Muscle of leg (tissue), 11 donors: ENCODE data around the gene WT1. TPM values are rescaled to one million over a fixed set of nuclear protein-coding genes. Genes with fewer than 3 reads are reported as not detected.

Experiments used
- DNase-seq: peaks from one replicate; pipeline ENCODE4 v3.0.0; 2013
- H3K27ac ChIP-seq: one replicate; pipeline ENCODE4 v1.5.1; 2013; ENCODE audit warnings: mild to moderate bottlenecking, low read length, control low read depth
- H3K27me3 ChIP-seq: one replicate; pipeline ENCODE4 v1.6.1; 2013; ENCODE audit warnings: low read length; ENCODE audit not compliant: control insufficient read depth, insufficient read depth
- H3K36me3 ChIP-seq: one replicate; pipeline ENCODE4 v1.6.1; 2013; ENCODE audit warnings: low read length; ENCODE audit not compliant: control insufficient read depth, insufficient read depth
- H3K4me1 ChIP-seq: one replicate; pipeline ENCODE4 v1.6.1; 2013; ENCODE audit warnings: low read length; ENCODE audit not compliant: control insufficient read depth, insufficient read depth
- H3K4me3 ChIP-seq: one replicate; pipeline ENCODE4 v1.5.1; 2013; ENCODE audit warnings: low read length, control low read depth
- H3K9me3 ChIP-seq: replicated peaks from 2 replicates; pipeline ENCODE4 v1.6.1; 2013; ENCODE audit warnings: low read depth, low read length; ENCODE audit not compliant: control insufficient read depth
- WGBS: methylation state at CpG from one replicate; pipeline ENCODE4 v1.1.5; 2013; ENCODE audit warnings: missing lambda C conversion rate; ENCODE audit not compliant: insufficient coverage; 5-methylcytosine and 5-hydroxymethylcytosine counted together
- polyA plus RNA-seq, 8 donors: library from polyadenylated mRNA; unstranded; fragments of 120-200 nt; gene quantifications; one replicate each; pipeline versions ENCODE4 v1.2.1 to v1.2.3, GENCODE V29; 2013; ENCODE audit warnings: inconsistent platforms in 1 of 8, low replicate concordance in 1 of 8; ENCODE audit not compliant: insufficient read length in 8 of 8, insufficient read depth in 1 of 8
- total RNA-seq: library from RNA; stranded (reverse); fragments of 120-200 nt; gene quantifications from one replicate; pipeline ENCODE4 v1.2.4, GENCODE V29; 2013

Gene WT1
- total and polyA plus RNA-seq, 9 donors, result 0.23 to 0.47 TPM; not detected in 7

- Histone ChIP-seq H3K27ac (no peak overlapping the region), H3K4me1 (peaks cover 9% of the 10 kb centered on the region), H3K27me3 (peaks cover 68% of the 10 kb centered on the region), H3K9me3 (no peaks in the 10 kb centered on the region), H3K4me3 (no peak overlapping the region), H3K36me3 (no peaks in the 10 kb centered on the region)
- DNase-seq, result no peak
- WGBS, result 14% methylated on average over 2 of the region's 12 CpGs
These were observed 9.1 kb downstream of the WT1 start for GRCh38 chr11:32426192-32426591.

- DNase-seq, result no peak
- Histone ChIP-seq H3K36me3 (no peaks in the 10 kb centered on the region), H3K27me3 (peaks cover 64% of the 10 kb centered on the region), H3K4me1 (peaks cover 9% of the 10 kb centered on the region), H3K27ac (no peak overlapping the region), H3K9me3 (no peaks in the 10 kb centered on the region), H3K4me3 (no peak overlapping the region)
- no CpG with 5 or more reads among the region's 5 CpGs for WGBS
These were observed 9.6 kb downstream of the WT1 start for GRCh38 chr11:32425761-32426160.

GRCh38 chr11:32422545-32422944 lies 12.8 kb downstream of the WT1 start:
- no CpG with 5 or more reads among the region's 3 CpGs for WGBS
- no peak for DNase-seq
- no peak overlapping the region for H3K27ac ChIP-seq
- H3K4me1 ChIP-seq, result peaks cover 9% of the 10 kb centered on the region
- peaks cover 32% of the 10 kb centered on the region for H3K27me3 ChIP-seq
- no peaks in the 10 kb centered on the region for H3K9me3 ChIP-seq
- H3K4me3 ChIP-seq, result no peak overlapping the region
- no peaks in the 10 kb centered on the region for H3K36me3 ChIP-seq

GRCh38 chr11:32421992-32422391 lies 13.3 kb downstream of the WT1 start:
- H3K27ac ChIP-seq, result no peak overlapping the region

GRCh38 chr11:32420937-32421901 lies 14.1 kb downstream of the WT1 start:
- no peaks in the 10 kb centered on the region for H3K9me3 ChIP-seq
- peaks cover 23% of the 10 kb centered on the region for H3K27me3 ChIP-seq
- H3K36me3 ChIP-seq, result no peaks in the 10 kb centered on the region
- WGBS, result 48% methylated on average over 6 of the region's 12 CpGs
- H3K27ac ChIP-seq, result no peak overlapping the region
- no peak for DNase-seq
- H3K4me1 ChIP-seq, result no peaks in the 10 kb centered on the region
- no peak overlapping the region for H3K4me3 ChIP-seq

More at GRCh38 chr11:32421992-32422391, 13.3 kb downstream of the WT1 start:
- Histone ChIP-seq H3K36me3 (no peaks in the 10 kb centered on the region), H3K27me3 (peaks cover 26% of the 10 kb centered on the region), H3K4me1 (peaks cover 4% of the 10 kb centered on the region), H3K4me3 (no peak overlapping the region), H3K9me3 (no peaks in the 10 kb centered on the region)
- DNase-seq, result no peak
- whole genome bisulfite sequencing, result 89% methylated on average over 1 of the region's 2 CpGs

GRCh38 chr11:32420139-32420538 lies 15.2 kb downstream of the WT1 start:
- Histone ChIP-seq H3K36me3 (no peaks in the 10 kb centered on the region), H3K4me1 (no peaks in the 10 kb centered on the region), H3K27me3 (peaks cover 19% of the 10 kb centered on the region), H3K9me3 (no peaks in the 10 kb centered on the region), H3K4me3 (no peak overlapping the region), H3K27ac (no peak overlapping the region)
- DNase-seq, result no peak

- Histone ChIP-seq H3K9me3 (no peaks in the 10 kb centered on the region), H3K4me3 (no peak overlapping the region), H3K27me3 (peaks cover 14% of the 10 kb centered on the region), H3K4me1 (no peaks in the 10 kb centered on the region), H3K27ac (no peak overlapping the region), H3K36me3 (no peaks in the 10 kb centered on the region)
- no peak for DNase-seq
- 14% methylated on average over 1 of the region's 5 CpGs for WGBS
These were observed 16.5 kb downstream of the WT1 start for GRCh38 chr11:32418836-32419235.

- H3K27me3 ChIP-seq, result peaks cover 10% of the 10 kb centered on the region
- no peaks in the 10 kb centered on the region for H3K4me1 ChIP-seq
- WGBS, result 57% methylated on average over 1 of the region's 3 CpGs
- H3K9me3 ChIP-seq, result no peaks in the 10 kb centered on the region
- H3K4me3 ChIP-seq, result no peak overlapping the region
- no peak overlapping the region for H3K27ac ChIP-seq
- no peak for DNase-seq
- H3K36me3 ChIP-seq, result no peaks in the 10 kb centered on the region
These were observed 17.5 kb downstream of the WT1 start for GRCh38 chr11:32417806-32418205.

GRCh38 chr11:32416301-32416700 lies 19.0 kb downstream of the WT1 start:
- H3K4me1 ChIP-seq, result no peaks in the 10 kb centered on the region
- no CpG with 5 or more reads among the region's 4 CpGs for WGBS
- no peak overlapping the region for H3K4me3 ChIP-seq
- no peak for DNase-seq
- no peak overlapping the region for H3K27ac ChIP-seq
- H3K27me3 ChIP-seq, result peaks cover 6% of the 10 kb centered on the region
- H3K9me3 ChIP-seq, result no peaks in the 10 kb centered on the region
- no peaks in the 10 kb centered on the region for H3K36me3 ChIP-seq

GRCh38 chr11:32414925-32415324 lies 20.4 kb downstream of the WT1 start:
- DNase-seq, result no peak
- no peak overlapping the region for H3K27ac ChIP-seq
- H3K4me3 ChIP-seq, result no peak overlapping the region
- H3K9me3 ChIP-seq, result no peaks in the 10 kb centered on the region
- H3K27me3 ChIP-seq, result peaks cover 6% of the 10 kb centered on the region
- WGBS, result no CpG with 5 or more reads among the region's 2 CpGs
- no peaks in the 10 kb centered on the region for H3K4me1 ChIP-seq
- no peaks in the 10 kb centered on the region for H3K36me3 ChIP-seq
